Activated gamma-delta T cell treated with Interleukin-2 at 50 U/mL for 16 hours (primary cell): ENCODE measurements around the gene TBC1D10A.
A peak's percentile ranks its signal among the peaks of the same experiment; 100 is the strongest.
"Not testable (repeated sequence)": the region's sequence is repeated elsewhere in the genome, so short reads cannot be mapped to it uniquely, and the experiment has no call there.

Experiments
- DNase-seq: peaks from one replicate; pipeline ENCODE4 v3.0.0-alpha.2; 2020

The TBC1D10A gene

DNA sequence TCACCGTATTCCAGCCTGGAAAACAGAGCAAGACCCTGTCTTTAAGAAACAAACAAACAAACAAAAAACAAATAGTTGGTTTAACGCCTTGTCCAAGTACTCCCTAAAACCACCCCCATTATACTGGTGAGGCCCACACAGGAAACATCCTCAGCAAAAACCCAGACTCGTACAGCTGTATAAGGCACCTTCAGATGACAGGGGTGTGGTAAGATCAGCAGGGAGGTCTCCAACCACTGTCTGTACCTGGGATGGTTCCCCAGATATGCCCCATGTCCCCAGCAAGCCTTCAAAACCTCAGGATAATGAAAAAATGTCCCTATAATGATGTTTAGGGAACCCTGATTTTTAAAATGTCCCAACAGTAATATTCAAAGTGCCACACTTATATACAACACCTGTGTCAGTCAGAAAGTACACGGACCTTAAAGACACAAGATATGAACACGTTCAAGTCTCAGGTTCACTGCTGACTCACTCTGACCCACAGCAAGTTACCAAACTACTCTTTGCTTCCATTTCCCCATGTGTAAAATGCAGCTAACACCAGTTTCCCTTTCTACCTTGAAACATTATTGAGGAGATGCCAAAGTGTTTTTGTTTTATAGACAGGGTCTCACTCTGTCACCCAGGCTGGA, 20.6 kb upstream of the TBC1D10A start:
- no peak for DNase-seq

DNA sequence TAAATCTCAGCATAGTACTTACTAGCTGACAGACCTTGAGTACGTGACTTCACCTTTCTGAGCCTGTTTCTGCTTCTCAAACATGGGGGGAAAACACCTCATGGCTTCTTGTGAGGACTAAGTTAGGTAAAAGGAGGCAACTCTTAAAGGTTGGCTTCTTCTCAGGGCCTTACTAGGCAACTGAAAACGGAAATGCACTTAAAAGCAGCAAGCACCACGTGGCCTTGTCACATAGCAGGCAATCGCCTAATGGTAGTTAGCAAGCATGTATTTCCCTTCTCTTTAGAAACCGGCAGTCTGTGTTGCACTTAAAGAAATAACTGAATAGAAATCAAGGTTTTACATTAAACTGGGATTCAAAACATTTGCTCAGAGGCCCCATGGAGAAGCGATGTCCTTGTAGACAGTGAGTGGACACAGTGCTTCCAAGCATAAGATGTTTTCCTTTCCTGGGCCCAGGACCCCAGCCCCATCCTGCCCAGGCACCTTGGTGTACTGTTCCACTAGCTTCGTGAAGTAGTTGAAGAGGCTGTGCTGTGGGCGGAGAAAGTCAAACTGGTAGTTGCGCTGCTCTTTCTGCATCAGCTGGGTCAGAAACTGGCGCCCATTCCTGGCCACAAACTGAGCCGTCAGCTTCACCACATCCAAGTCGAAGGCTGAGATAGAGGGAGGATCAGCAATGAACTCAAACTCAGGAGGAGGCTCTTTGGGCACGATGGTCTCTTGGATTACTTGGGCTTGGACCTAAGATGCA, 17.9 kb upstream of the TBC1D10A start:
- no peak for DNase-seq

DNA sequence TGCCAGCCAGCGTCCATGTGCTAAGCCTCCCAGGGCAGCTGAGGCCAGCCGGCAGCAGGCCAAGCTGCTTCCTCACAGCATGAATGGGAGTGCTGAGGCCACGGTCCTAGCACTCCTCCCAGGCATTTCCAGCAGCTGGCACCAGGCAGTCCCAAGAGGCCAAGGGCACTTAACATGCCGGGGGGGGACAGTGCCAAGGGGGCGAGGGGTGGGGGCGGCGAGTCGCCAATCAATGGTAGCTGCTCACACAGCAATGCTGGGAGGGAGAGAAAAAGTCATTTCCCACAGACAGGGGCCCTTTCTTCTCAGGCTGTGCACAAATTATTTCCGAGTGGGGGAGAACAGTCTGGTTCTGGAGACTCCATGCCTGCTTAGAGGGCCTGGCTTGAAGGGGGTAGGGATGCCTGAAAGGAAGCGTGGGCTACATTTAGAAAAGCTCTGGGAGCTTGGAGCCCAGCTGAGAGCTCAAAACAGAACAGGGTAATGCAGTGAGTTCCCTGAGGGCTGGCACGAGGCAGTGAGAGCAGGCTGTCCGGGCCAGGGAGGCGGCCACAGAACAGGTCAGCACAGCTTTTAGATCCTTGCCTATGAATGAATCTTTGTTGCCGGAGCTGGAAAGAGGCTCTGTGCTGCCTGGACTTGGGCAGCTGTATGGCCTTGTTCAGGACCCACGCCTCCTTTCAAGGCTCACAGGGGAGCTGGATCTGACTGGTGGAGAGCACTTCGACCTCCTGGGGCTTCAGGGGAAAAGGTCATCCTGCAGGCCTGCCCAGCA, 14.4 kb upstream of the TBC1D10A start:
- no peak for DNase-seq

DNA sequence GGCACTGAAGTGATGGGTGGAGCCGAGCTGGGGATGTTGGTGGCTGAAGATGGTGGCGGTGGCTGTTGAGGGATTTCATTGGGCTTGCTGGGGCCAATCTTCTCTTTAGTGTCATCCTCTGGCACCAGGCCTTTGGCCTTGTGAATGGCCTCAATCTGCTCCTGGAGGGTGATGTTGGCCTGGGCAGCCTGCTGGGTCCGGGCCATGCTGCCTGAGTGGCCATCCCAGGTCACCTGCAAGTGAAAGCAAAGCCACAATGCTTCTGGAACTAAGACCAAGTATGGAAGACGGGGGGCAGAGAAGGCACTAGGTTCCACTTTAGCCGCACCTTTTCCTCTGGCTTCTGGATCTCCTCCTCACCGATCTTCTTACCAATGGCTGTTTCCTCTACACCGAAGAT, 12.1 kb upstream of the TBC1D10A start:
- DNase-seq = no peak

DNA sequence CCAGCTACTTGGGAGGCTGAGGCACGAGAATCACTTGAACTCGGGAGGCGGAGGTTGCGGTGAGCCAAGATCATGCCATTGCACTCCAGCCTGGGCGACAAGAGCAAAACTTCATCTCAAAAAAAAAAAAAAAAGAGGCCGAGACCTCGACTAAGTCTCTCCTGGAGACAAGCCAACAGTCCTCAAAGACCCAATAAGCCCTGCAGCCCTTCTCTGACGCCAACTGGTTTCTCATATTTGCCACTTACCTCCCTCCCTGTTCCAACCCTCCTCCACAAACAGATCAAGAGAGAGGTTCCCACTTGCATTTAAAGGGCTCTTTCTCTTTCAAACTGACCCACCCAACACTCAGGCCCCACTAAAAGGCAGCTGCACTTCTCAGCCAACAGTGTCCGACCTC, 11.6 kb upstream of the TBC1D10A start:
- DNase-seq = not testable (repeated sequence)

DNA sequence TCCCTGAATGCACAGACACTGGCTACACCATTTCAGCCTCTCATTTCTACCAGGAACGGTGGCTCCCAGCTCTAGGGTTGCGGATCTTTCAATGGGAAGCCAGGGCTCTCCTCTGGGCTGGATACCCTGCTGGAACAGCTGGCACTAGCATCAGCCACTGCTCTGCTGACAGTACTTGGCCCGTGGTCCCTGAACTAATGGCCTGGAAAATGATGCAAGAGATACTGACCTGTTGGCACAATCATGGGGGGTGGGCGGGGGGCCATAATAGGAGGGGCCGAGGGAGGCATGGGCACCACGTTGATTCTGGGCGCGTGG, 10.7 kb upstream of the TBC1D10A start:
- DNase-seq = no peak

DNA sequence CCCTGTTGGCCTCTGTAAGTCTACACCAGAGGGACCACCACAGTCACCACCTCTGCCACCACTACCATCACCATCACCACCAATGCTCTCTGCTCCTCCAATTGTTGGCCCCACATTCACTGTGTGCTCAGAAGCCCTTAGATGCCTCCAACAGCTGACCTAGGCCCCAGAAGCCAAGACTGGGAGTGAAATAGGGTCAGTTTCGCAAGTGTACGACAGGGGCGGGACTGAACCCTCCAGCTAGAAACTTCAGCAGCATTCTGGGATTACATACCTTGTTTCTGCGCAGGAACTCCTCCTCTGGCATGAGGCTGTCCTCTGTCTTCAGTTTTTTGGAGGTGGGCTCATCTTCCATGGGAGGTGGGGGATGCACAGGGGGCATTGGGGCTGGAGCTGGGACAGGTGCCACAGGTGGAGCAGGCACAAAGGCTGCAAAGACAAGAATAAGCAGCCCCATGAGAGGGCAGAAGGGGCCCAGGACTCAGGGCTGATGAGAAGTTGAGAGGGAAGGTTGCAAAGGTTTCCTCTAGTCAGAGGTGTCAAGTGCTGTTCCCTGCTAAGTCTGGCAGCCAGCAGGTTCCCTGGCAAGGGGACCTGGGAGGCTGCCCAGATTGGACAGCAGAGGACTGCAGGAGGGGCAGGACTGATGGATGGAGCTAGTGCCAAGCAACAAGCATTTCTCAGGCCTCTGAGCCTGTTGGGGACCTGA, 10.2 kb upstream of the TBC1D10A start:
- DNase-seq = no peak

DNA sequence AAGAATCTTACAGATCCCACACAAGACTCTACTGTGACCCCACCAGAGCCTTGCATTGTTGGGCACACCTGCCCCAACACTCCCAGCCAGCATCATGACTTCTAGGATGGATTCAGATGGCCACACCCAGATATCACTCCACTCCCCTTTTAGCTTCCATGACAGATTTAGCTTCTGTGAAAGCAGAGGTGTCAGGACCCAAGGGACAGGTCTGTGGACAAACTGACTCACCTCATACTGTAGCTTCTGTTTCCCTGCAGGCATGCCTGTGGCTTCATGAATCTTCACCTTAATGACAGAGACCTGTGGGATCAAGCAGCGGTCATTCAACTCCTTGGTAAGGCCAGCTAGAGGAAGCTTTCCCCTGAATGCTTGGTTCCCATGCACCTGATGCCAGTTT, 8.5 kb upstream of the TBC1D10A start:
- DNase-seq = no peak

DNA sequence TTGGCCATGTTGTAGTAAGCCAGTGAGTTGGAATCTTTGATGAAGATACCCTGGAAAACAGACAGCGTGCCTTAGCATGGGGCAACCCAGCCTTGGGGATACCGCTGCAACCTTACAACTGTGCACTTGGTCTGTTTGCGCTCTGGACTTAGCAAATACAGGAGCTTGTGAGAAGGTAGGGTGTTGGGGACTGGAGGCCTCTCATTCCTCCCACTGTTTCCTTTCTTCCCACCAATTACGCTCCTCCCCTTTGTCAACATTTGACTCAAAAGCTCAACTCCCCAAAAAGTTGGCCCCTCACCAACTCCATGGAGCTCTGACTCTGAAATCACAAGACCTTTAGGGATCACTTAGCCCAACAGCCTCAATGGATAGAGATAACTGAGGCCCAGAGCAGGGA, 7.9 kb upstream of the TBC1D10A start:
- DNase-seq = no peak

DNA sequence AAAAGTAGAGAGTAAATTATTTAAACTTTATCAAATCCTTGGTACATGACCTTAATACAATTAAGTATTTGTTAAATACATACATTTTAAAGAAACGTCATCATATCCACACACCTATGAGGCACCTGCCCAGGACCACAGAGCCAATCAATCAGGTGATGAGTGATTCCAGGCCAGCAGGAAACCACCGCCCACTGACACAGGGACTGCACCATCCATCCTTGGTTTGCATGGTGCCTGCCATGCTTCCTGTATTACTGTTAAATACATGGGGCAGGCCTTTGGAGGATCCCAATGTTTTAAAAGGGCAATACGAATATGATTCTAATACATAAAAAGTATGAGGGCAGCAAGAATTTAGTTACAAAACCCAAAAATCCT, 7.0 kb upstream of the TBC1D10A start:
- DNase-seq = no peak

DNA sequence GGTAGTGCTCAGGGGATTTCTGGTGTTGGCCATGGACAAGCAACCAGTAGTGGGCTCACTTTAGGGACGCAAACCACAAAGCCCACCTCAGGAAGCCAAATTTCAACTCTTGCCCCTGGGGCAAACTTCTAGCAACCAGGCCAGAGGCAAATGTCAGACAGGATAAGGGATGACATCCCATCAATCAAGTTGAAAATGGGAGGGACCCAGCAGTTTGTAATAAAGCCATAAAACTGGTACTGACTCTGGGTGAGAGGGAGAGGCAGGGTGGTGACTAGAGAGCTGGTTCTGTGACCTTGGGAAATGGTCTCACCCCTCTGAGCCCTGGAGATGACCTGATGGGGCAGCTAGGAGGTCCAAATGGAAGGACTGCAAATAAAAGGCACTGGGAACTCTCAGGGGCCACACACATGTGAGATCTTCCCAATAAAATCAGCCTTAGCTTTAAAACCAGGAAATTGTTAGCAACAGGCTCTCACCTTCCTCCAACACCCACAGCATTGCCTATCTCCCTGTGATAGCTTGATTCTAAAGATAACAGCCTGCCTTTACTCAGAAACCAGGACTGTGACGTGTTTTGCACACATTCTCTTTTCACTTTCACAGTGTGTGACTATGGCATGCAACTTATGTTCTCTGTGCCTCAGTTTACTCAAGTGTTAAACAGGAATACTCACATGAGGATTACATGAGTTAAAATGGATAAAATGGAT, 6.4 kb upstream of the TBC1D10A start:
- no peak for DNase-seq

DNA sequence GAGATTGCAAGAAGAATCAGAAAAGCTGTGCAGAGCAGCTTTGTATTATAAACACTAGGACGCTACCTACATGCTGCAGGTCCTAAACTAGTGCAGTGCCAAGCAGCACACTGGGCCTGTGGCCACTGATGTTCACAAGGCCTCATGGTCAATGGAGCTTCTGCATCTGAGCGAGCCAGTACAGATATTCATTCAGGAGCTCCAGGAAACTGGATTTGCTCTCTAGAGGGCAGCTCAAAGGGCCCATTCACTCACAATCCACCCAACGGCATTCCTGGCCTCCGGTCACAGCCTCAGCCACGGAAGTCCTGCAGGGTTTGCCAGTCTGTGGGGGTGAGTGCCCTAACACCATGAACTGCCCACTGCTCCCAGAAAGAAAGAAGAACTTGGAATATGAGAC, 5.8 kb upstream of the TBC1D10A start:
- DNase-seq = no peak

DNA sequence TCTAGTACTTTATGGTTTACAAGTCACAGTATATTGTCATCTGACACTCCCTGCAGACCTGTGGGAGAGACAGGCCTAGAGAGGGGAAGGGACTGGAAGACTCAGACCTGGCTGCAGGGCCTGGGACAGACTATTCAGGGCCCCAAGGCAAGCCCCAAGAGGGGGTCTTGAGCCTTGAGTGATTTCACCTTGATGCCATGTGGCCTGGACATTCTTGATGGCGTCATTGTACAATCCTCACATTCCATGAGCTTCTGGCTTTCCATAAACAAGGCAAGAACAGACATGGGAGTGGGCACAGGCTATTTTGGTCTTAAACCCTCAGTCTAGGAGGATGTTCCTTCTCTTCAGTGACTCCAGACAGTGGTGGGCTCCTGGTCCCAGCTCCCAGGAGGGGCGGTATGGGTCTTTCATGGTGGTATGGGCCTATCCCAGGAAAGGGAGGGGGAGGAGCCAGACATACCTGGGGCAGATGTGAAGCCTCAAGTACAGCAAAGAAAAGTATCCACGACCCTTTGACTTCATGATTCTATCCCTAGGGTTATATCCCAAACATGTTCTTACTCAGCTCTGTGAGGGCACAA, 1.8 kb upstream of the TBC1D10A start:
- no peak for DNase-seq

DNA sequence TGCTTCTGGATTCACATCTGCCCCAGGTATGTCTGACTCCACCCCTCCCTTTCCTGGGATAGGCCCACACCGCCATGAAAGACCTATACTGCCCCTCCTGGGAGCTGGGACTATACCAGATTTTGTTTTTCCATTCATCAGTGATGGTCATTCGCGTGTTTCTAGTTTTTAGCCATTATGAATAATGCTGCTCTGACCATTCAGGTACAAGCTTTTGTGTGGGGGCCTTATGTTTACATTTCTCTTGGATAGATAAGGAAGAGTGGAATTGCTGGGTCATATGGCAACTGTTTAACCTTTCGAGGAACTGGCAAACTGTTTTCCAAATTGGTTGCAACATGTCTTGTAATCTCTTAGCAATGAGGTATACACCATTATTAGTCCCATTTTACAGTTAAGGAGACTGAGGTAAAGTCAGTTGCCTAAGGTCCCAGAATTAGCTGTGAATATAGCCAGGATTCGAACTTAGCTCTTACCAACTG, 1.2 kb upstream of the TBC1D10A start:
- no peak for DNase-seq

DNA sequence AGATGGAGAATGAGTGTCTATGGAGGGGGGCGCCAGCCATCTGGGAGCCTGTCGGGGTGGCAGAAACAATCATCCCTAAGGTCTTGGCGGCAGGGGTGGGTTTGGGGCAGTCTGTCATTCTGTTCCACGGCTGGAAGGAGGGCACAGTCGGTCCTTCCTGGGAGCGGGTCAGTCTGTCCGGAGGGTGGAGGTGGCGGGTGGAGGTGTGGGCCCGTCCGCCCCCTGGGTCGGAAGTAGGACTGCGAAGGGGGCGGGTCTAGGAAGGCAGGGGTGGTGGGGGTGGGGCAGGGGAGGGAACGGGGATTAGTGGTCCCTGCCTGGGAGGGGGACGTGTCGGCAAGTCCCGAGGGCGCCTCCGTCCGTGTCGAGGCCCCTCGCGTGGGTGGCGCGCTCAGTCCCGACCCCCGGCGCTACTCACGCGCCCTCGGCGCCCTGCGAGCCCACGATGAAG, 461 bp downstream of the TBC1D10A start:
- DNase-seq = peak; percentile 22

DNA sequence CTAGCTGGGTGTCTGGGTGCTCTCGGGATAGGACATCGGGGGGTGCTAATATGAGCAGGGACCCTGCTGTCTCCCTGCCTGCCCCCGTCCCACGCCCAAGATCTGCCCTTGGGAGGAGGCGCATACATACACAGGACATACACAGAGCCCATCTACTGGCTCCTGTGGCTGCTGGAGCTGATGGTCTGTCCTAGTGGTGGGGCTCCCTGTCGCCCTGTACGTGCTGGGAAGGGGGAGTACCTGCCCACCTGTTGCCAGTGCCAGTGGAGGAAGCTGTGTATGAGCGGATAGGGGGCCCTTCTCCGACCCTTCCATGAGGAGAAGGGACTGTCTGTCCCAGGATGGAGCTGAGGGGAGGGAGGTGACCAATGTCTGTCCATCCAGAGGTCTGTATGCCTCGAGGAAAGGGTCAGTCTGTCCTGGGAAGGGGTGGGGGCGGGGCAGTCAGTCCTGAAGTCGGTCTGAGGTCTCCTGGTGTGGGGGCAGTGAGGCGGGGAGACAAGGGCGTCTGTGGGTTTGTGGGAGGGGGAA, 952 bp downstream of the TBC1D10A start:
- no peak for DNase-seq

DNA sequence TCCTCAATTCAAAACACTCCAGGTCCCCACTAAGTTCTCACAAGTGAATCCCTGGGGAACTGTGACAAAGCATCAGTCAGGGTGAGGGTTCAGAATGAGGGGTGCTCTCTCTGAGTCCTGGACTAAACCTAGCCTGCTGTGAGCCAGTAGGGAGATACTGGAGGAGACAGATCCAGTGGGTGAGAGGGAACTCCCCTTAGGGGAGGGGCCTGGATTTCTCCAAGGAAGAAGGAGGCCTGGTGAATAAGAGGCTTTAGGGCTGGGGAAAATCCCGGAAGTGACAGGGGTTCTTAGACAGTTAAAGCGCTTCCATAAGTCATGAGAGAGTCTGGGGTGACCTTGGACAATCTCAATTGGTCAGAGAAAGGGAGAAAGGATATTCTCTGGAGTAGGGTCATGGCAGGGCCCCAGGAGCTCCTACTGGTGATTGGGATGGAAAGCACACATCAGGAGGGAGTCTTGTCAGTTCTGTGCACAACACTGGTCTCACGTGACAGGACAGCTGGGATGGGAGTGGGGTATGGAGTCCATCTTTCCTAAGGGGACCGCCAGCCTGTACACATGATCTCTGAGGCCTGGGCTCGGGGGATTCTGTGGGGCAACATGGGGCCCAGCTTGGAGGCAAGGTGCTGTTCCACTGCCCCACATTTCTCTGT, 1.5 kb downstream of the TBC1D10A start:
- DNase-seq = no peak

DNA sequence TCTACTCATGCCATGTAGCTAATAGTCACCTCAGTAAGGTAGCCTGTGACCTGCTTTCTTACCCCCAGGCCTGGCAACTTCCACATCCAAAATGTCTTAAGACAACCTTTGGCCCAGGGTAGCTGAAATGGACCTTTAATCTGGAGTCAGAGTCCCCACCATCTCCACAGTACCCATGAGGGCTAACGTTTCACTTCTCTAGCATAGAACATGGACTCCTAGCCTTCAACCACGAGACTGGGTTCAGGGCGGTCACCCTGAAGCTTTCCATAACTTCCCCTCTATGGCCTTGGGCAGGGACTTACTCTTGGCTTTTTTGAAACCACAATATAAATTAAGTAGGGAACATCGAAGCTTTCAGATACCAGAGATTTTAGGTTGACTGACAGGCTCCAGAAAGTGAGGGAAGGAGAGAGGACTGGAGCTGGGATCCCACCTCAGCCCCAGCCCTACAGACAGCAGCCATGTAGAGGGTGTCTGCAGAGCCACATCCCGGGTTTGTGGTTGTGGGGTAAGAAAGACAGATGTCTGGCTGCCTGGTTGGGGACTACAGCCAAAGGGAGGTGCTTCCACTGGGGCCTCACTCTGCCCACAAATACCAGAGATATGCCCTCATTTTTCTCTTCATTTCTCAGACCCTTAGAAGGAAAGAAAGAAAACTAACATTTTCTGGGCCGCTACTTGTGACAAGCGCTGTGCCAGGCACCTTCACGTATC, 2.6 kb downstream of the TBC1D10A start:
- DNase-seq = peak; percentile 43

DNA sequence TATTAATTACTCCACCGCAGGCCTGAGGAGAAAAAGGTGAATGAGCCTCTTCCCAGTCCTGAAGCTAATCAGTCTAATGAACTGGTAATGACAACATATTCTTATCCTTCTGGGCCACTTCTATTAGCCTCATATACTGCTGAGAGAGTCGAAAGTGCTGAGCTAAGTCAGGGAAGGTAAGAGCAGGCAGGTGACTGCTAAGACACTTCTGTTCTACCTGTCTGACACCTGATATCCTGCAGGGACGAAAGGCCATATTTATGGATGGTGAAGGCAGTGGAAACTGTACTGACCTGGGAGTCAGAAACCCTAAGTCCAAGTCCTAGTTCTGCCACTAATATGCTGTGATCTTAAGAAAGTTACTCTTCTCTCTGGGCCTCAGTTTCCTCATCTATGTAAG, 3.5 kb downstream of the TBC1D10A start:
- DNase-seq = no peak

DNA sequence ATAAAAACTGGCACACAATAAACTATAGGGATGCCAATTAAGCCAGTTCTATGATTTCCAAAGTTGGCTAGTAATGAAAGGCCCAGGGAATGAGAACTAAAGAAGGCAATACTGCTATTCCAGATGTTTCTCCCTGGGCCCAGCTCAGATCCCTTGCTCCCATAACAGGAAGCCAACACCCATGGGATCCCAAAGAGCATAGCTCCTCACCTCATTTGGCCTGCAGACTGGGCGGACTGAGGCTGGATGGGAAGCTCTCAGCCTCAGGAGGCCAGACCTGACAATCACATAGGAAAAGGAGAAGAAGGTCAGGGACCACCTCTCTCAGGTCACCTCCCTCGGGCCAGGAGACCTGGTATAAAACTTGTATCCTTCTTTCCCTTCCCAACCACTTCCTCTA, 5.3 kb downstream of the TBC1D10A start:
- no peak for DNase-seq

DNA sequence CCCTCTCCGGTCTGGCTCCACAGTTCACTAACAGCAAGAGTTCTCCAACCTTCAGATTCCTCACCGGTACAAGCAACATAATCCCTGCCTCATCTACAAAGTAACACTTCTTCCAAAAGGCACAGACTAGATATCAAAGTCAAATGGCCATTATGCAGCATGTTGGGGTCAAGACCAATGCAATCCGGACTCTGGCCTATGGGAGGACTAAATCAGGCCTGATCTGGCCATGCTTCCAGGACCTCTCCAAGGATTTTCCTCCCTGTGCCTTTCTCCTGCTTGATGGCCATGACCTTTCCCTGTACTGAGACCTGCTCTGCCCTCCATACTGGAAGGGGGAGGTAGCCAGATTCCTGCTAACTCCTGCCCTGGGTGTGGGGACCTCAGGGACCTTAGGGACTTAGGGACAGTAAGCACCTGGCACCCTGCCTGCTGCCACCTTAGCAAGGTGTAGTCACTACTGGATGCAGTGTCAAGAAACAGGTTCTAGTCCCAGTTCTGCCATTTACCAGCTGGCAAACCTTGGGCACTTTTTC, 6.7 kb downstream of the TBC1D10A start:
- no peak for DNase-seq
